PC-9 (cell line): Measurements from ENCODE around the gene ACSM3. TPM values are rescaled to one million over a fixed set of nuclear protein-coding genes. Genes with fewer than 3 reads are reported as not detected.

Experiments used
- BruUV-seq: library from RNA; stranded (reverse); fragments of 400-500 nt; replicated peaks from 2 replicates; lab custom pipeline; 2021; lab: Mats Ljungman, UMichigan
- CTCF ChIA-PET: fragments of 300-600 bp; sonication (Branson Sonifier 250); formaldehyde crosslinking; loops from one replicate; lab custom pipeline; 2022; ENCODE audit warnings: antibody characterized with exemption; lab: Charles Lee
- POLR2A ChIA-PET: fragments of 300-600 bp; sonication (Branson Sonifier 250); formaldehyde crosslinking; loops from one replicate; lab custom pipeline; 2022; ENCODE audit warnings: antibody characterized with exemption; ENCODE audit not compliant: unreplicated experiment; lab: Charles Lee
- DNase-seq, 2 experiments: peaks; one replicate each; pipeline versions ENCODE4 v3.0.0 to v3.0.0-alpha.2; 2015 to 2022; ENCODE audit warnings: mixed read lengths in 1 of 2
- H2AFZ ChIP-seq: fragments of 200-600 bp; sonication (generic); 2 replicates; pipeline ENCODE4 v1.8.1; 2017; ENCODE audit warnings: antibody characterized with exemption
- H3F3A ChIP-seq: fragments of 200-600 bp; sonication (generic); 2 replicates; pipeline ENCODE4 v1.8.1; 2017; ENCODE audit warnings: antibody characterized with exemption, mild to moderate bottlenecking, low read depth; ENCODE audit not compliant: insufficient read depth
- H3K27ac ChIP-seq: fragments of 200-600 bp; sonication (generic); 2 replicates; pipeline ENCODE4 v1.6.1; 2016; ENCODE audit warnings: mixed run types
- H3K27me3 ChIP-seq: fragments of 200-600 bp; sonication (generic); 2 replicates; pipeline ENCODE4 v1.6.1; 2016; ENCODE audit warnings: low read depth, mixed run types; ENCODE audit not compliant: insufficient read depth
- H3K36me3 ChIP-seq: fragments of 200-600 bp; sonication (generic); 2 replicates; pipeline ENCODE4 v1.6.1; 2016; ENCODE audit warnings: low read depth, mixed run types
- H3K4me1 ChIP-seq: fragments of 200-600 bp; sonication (generic); replicated peaks from 2 replicates; pipeline ENCODE4 v1.6.1; 2016; ENCODE audit warnings: mixed run types; ENCODE audit not compliant: insufficient read depth
- H3K4me2 ChIP-seq: fragments of 200-600 bp; sonication (generic); 2 replicates; pipeline ENCODE4 v1.6.1; 2017; ENCODE audit warnings: mixed run types
- H3K4me3 ChIP-seq: fragments of 200-600 bp; sonication (generic); 2 replicates; pipeline ENCODE4 v1.6.1; 2016; ENCODE audit warnings: mixed run types
- H3K79me2 ChIP-seq: fragments of 200-600 bp; sonication (generic); 2 replicates; pipeline ENCODE4 v1.6.1; 2017; ENCODE audit warnings: low read depth, mixed run types
- H3K9me2 ChIP-seq: fragments of 200-600 bp; sonication (generic); 2 replicates; pipeline ENCODE4 v1.8.1; 2017; ENCODE audit warnings: mild to moderate bottlenecking; ENCODE audit not compliant: insufficient read depth
- H3K9me3 ChIP-seq: fragments of 200-600 bp; sonication (generic); 2 replicates; pipeline ENCODE4 v1.8.1; 2016; ENCODE audit warnings: low read depth; ENCODE audit not compliant: insufficient read depth
- H4K20me1 ChIP-seq: fragments of 200-600 bp; sonication (generic); 2 replicates; pipeline ENCODE4 v1.8.1; 2017; ENCODE audit not compliant: insufficient read depth
- EZH2 ChIP-seq: fragments of 200-600 bp; sonication (generic); IDR thresholded peaks from 2 replicates; pipeline ENCODE4 v1.8.0; 2017; ENCODE audit warnings: antibody characterized with exemption, low read depth
- intact Hi-C: fragments of 100-400 bp; cut with micrococcal nuclease; formaldehyde crosslinking; loops from one replicate; pipeline ENCODE4 v1.10.0; 2022; ENCODE audit not compliant: unreplicated experiment
- total RNA-seq: library from RNA; stranded (reverse); gene quantifications from 2 replicates; pipeline ENCODE4 v1.2.3, GENCODE V29; 2021
- TF ChIP-seq, protein P1 (sequence below): fragments of 200-600 bp; sonication (generic); conservative IDR thresholded peaks from 2 replicates; pipeline ENCODE4 v1.6.1; 2017; ENCODE audit warnings: mixed run types, antibody characterized with exemption, mild to moderate bottlenecking, moderate library complexity

ACSM3 gene
- total RNA-seq, 1 experiment from 2014 or later: 2.4 TPM

GRCh38 chr16:20746461-20746860 is 17.4 kb upstream of the ACSM3 start:
- no peaks in the 10 kb centered on the region for H3K79me2 ChIP-seq
- intact Hi-C loops: no loop called here
- BruUV-seq: no TSS peak
- no peaks in the 10 kb centered on the region for H3K36me3 ChIP-seq
- DNase-seq: no peak
- H3K27ac ChIP-seq: no peak overlapping the region
- no peak overlapping the region for H3K4me2 ChIP-seq
- H3K27me3 ChIP-seq: peaks cover 6% of the 10 kb centered on the region
- H3F3A ChIP-seq: 0 out of 2 replicates have a peak, but pooled peaks cover 7% of the 10 kb centered on the region
- peaks cover 8% of the 10 kb centered on the region; the same call in 1 of the 2 replicates for H3K9me3 ChIP-seq
- no peak overlapping the region for H3K4me3 ChIP-seq
- H3K4me1 ChIP-seq: peaks cover 9% of the 10 kb centered on the region; the same call in 1 of the 2 replicates
- ChIA-PET POLR2A (no interaction called here), CTCF (no interaction called here)
- H4K20me1 ChIP-seq: no peaks in the 10 kb centered on the region
- H3K9me2 ChIP-seq: no peaks in the 10 kb centered on the region
- TF ChIP-seq, protein P1, sequence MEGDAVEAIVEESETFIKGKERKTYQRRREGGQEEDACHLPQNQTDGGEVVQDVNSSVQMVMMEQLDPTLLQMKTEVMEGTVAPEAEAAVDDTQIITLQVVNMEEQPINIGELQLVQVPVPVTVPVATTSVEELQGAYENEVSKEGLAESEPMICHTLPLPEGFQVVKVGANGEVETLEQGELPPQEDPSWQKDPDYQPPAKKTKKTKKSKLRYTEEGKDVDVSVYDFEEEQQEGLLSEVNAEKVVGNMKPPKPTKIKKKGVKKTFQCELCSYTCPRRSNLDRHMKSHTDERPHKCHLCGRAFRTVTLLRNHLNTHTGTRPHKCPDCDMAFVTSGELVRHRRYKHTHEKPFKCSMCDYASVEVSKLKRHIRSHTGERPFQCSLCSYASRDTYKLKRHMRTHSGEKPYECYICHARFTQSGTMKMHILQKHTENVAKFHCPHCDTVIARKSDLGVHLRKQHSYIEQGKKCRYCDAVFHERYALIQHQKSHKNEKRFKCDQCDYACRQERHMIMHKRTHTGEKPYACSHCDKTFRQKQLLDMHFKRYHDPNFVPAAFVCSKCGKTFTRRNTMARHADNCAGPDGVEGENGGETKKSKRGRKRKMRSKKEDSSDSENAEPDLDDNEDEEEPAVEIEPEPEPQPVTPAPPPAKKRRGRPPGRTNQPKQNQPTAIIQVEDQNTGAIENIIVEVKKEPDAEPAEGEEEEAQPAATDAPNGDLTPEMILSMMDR: no peak
- no peak for TF ChIP-seq EZH2
- H2AFZ ChIP-seq: no peak overlapping the region

GRCh38 chr16:20747030-20747816 is 16.6 kb upstream of the ACSM3 start:
- Histone ChIP-seq H3K9me2 (no peaks in the 10 kb centered on the region), H3K79me2 (no peaks in the 10 kb centered on the region), H2AFZ (no peak overlapping the region), H3F3A (0 out of 2 replicates have a peak, but pooled peaks cover 7% of the 10 kb centered on the region), H4K20me1 (no peaks in the 10 kb centered on the region), H3K27ac (no peak overlapping the region), H3K4me3 (no peak overlapping the region), H3K36me3 (no peaks in the 10 kb centered on the region), H3K27me3 (peaks cover 14% of the 10 kb centered on the region), H3K4me2 (no peak overlapping the region), H3K4me1 (peaks cover 9% of the 10 kb centered on the region; the same call in 1 of the 2 replicates), H3K9me3 (peaks cover 8% of the 10 kb centered on the region; the same call in 1 of the 2 replicates)
- no peak for DNase-seq
- POLR2A ChIA-PET: no interaction called here
- intact Hi-C loops: no loop called here
- CTCF ChIA-PET: no interaction called here
- no TSS peak for BruUV-seq
- TF ChIP-seq, protein P1: no peak
- no peak for TF ChIP-seq EZH2

DNA sequence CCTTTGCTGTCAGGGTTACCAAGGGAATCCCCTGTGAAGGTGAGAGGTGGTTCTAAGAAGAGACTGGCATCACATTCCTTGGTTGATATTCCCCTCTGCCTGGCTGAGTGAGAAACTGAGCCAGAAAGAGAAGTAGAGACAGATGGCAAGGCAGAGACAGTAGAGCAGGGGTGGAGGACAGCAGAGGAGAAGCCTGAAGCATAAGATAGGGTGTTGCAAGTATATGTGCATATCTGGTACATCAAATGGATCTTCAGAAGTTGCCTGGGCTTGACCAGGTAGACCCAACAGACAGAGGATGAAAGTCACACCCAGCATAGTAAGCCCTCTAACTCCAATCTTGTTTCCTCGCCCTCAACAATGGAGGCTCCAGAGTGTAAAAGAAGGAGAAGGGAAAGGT is 14.3 kb upstream of the ACSM3 start:
- DNase-seq: no peak
- intact Hi-C loops: no loop called here

More for the DNA sequence above, 14.3 kb upstream of the ACSM3 start:
- ChIA-PET POLR2A (no interaction called here), CTCF (no interaction called here)
- BruUV-seq: no TSS peak
- no peaks in the 10 kb centered on the region for H3K4me1 ChIP-seq
- H3K27me3 ChIP-seq: peaks cover 36% of the 10 kb centered on the region
- H3K4me2 ChIP-seq: no peak overlapping the region
- H3K27ac ChIP-seq: no peak overlapping the region
- no peaks in the 10 kb centered on the region for H3K79me2 ChIP-seq
- no peak overlapping the region for H3K4me3 ChIP-seq
- no peaks in the 10 kb centered on the region for H3K9me2 ChIP-seq
- TF ChIP-seq EZH2: no peak
- TF ChIP-seq, protein P1: no peak
- no peaks in the 10 kb centered on the region for H3F3A ChIP-seq
- H3K9me3 ChIP-seq: peaks cover 8% of the 10 kb centered on the region; the same call in 1 of the 2 replicates
- no peak overlapping the region for H2AFZ ChIP-seq
- H4K20me1 ChIP-seq: no peaks in the 10 kb centered on the region
- H3K36me3 ChIP-seq: no peaks in the 10 kb centered on the region
